AG09309 (cell line): Measurements from ENCODE around the gene PRKCZ.

Experiments
- DNase-seq: peaks from one replicate; pipeline ENCODE4 v3.0.0-alpha.2; 2010; ENCODE audit warnings: low read depth
- H3K4me3 ChIP-seq: 2 replicates; pipeline ENCODE4 v1.5.1; 2011; ENCODE audit warnings: mild to moderate bottlenecking, low read depth, low read length, moderate library complexity; ENCODE audit not compliant: control insufficient read depth
- CTCF ChIP-seq: IDR thresholded peaks from 2 replicates; pipeline ENCODE4 v1.5.1; 2011; ENCODE audit warnings: mild to moderate bottlenecking, low read depth, low read length, inconsistent platforms; ENCODE audit not compliant: insufficient read depth, control insufficient read depth; ENCODE audit errors: missing control alignments

PRKCZ gene

GRCh38 chr1:2054560-2054959 is 4.3 kb downstream of the PRKCZ start:
- no peak overlapping the region for H3K4me3 ChIP-seq
- no peak for DNase-seq
- TF ChIP-seq CTCF: no peak

- no peak overlapping the region for H3K4me3 ChIP-seq
- no peak for TF ChIP-seq CTCF
- DNase-seq: no peak
Observed at GRCh38 chr1:2055911-2056575, 5.8 kb downstream of the PRKCZ start.

- H3K4me3 ChIP-seq: no peak overlapping the region
- DNase-seq: no peak
- no peak for TF ChIP-seq CTCF
Observed at GRCh38 chr1:2056955-2057590, 6.9 kb downstream of the PRKCZ start.

DNA sequence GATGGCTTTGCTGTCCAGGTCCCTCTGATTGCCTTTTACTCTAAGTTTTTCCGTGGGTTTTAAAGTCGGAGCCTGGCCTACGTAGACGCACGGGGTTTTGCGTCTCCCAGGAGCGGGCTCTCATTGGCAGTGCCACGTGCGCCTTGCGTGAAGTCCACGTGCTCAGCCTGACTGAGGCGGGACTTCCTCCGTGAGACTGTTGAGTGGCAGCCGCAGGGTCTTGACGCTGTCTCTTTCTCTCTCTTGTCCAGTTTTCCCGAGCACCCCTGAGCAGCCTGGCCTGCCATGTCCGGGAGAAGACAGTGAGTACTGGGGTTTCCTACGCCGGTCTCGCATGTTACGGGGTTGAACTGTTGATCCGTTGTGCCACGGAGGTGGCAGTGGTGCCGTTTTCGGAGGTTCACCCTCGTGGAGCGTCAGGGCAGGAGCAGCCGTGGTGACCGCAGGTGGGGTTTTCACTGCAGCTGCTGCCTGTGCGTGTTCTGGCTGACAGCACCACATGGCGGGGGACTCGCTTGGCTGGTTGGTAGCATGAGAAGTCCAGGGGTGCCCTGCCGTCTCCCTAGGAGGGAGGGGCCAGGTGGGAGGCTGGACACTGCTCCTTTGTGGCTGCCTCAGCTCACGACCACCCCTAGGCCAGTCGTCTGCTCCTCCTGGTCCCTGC is 9.2 kb downstream of the PRKCZ start:
- TF ChIP-seq CTCF: no peak
- no peak overlapping the region for H3K4me3 ChIP-seq
- no peak for DNase-seq

- no peak overlapping the region for H3K4me3 ChIP-seq
- no peak for TF ChIP-seq CTCF
- DNase-seq: no peak
Observed at GRCh38 chr1:2060072-2060471, 9.9 kb downstream of the PRKCZ start.

DNA sequence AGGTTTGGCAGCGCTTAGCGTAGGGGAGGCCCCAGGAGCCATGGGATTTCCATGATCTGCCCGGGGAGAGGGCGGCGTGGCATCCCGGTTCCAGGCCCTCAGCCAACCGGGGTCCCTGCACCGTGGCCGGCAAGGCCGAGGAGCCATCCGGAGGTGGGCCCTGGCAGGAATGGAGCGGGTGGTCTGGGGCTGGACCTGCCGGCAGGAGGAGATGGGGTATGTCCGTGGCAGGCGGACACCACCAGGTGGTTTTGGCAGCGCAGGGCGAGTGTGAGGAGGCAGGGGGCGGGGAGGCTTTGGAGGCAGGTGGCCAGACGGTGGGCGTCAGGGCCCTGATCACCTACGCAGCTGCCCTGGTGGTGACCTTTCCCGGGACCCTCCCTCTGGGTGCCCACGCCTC is 10.3 kb downstream of the PRKCZ start:
- TF ChIP-seq CTCF: no peak
- no peak for DNase-seq

More for the DNA sequence above, 10.3 kb downstream of the PRKCZ start:
- H3K4me3 ChIP-seq: no peak overlapping the region
